B cell (primary cell): Measurements from ENCODE around the gene CFAP77.

Experiments
- CTCF ChIP-seq: fragments of 200-600 bp; IDR thresholded peaks from one replicate; pipeline ENCODE4 v1.8.0; 2022; ENCODE audit warnings: antibody characterized with exemption, mild to moderate bottlenecking
- EZH2 ChIP-seq: IDR thresholded peaks from 2 replicates; pipeline ENCODE4 v1.6.1; 2012; ENCODE audit warnings: borderline replicate concordance, low read depth, mild to moderate bottlenecking, moderate library complexity, low read length; ENCODE audit not compliant: insufficient read depth, poor library complexity, severe bottlenecking

GRCh38 chr9:132461971-132462370, 52.0 kb downstream of the CFAP77 start:
- TF ChIP-seq CTCF, result no peak
- TF ChIP-seq EZH2, result no peak
